Trophoblast cell (in vitro differentiated cells and primary cell): ENCODE measurements around the gene GRAPL.
"Not testable (repeated sequence)": the region's sequence is repeated elsewhere in the genome, so short reads cannot be mapped to it uniquely, and the experiment has no call there.

Experiments
- DNase-seq, 2 donors: peaks; one replicate each; pipeline ENCODE4 v3.0.0-alpha.2; 2016
- H2AFZ ChIP-seq: 2 replicates; pipeline ENCODE4 v1.6.1; 2013; ENCODE audit warnings: low read length, moderate library complexity, mild to moderate bottlenecking; ENCODE audit not compliant: insufficient read depth, poor library complexity
- H2AK5ac ChIP-seq: 2 replicates; pipeline ENCODE4 v1.6.1; 2013; ENCODE audit warnings: mild to moderate bottlenecking, low read length
- H2BK120ac ChIP-seq: 2 replicates; pipeline ENCODE4 v1.6.1; 2013; ENCODE audit warnings: low read length, mild to moderate bottlenecking, moderate library complexity; ENCODE audit not compliant: insufficient read depth, poor library complexity
- H2BK12ac ChIP-seq: 2 replicates; pipeline ENCODE4 v1.6.1; 2013; ENCODE audit warnings: mild to moderate bottlenecking, low read length, moderate library complexity
- H2BK5ac ChIP-seq: 2 replicates; pipeline ENCODE4 v1.6.1; 2013; ENCODE audit warnings: low read length, low read depth, moderate library complexity, mild to moderate bottlenecking; ENCODE audit not compliant: poor library complexity
- H3K14ac ChIP-seq: 2 replicates; pipeline ENCODE4 v1.6.1; 2013; ENCODE audit warnings: mild to moderate bottlenecking, low read length
- H3K18ac ChIP-seq: 2 replicates; pipeline ENCODE4 v1.6.1; 2013; ENCODE audit warnings: mild to moderate bottlenecking, low read length
- H3K23ac ChIP-seq: 2 replicates; pipeline ENCODE4 v1.6.1; 2013; ENCODE audit warnings: low read length
- H3K27ac ChIP-seq: 2 replicates; pipeline ENCODE4 v1.5.1; 2013; ENCODE audit warnings: low read depth, mild to moderate bottlenecking, inconsistent platforms, low read length, moderate library complexity
- H3K27me3 ChIP-seq: 2 replicates; pipeline ENCODE4 v1.6.1; 2013; ENCODE audit warnings: inconsistent platforms, mild to moderate bottlenecking, low read length, moderate library complexity; ENCODE audit not compliant: insufficient read depth
- H3K36me3 ChIP-seq, 2 experiments: 1 replicate in 1 of 2; 2 replicates in 1 of 2; pipeline ENCODE4 v1.6.1; 2013; ENCODE audit warnings: low read length in 2 of 2, mild to moderate bottlenecking in 2 of 2, moderate library complexity in 1 of 2; ENCODE audit not compliant: insufficient read depth in 2 of 2, control insufficient read depth in 1 of 2
- H3K4ac ChIP-seq: 2 replicates; pipeline ENCODE4 v1.6.1; 2013; ENCODE audit warnings: low read depth, mild to moderate bottlenecking, low read length, moderate library complexity
- H3K4me1 ChIP-seq, 2 experiments: 1 replicate in 1 of 2; 2 replicates in 1 of 2; pipeline ENCODE4 v1.6.1; 2013; ENCODE audit warnings: low read length in 2 of 2, mild to moderate bottlenecking in 2 of 2, moderate library complexity in 1 of 2; ENCODE audit not compliant: insufficient read depth in 2 of 2, control insufficient read depth in 1 of 2
- H3K4me2 ChIP-seq: 2 replicates; pipeline ENCODE4 v1.6.1; 2013; ENCODE audit warnings: inconsistent platforms, mild to moderate bottlenecking, low read length, moderate library complexity
- H3K4me3 ChIP-seq: 2 replicates; pipeline ENCODE4 v1.5.1; 2013; ENCODE audit warnings: mild to moderate bottlenecking, low read depth, low read length, inconsistent platforms
- H3K79me1 ChIP-seq: one replicate; pipeline ENCODE4 v1.6.1; 2013; ENCODE audit warnings: low read length
- H3K79me2 ChIP-seq: 2 replicates; pipeline ENCODE4 v1.6.1; 2013; ENCODE audit warnings: low read length, mild to moderate bottlenecking; ENCODE audit not compliant: control insufficient read depth, insufficient read depth, poor library complexity
- H3K9ac ChIP-seq: 2 replicates; pipeline ENCODE4 v1.6.1; 2013; ENCODE audit warnings: mild to moderate bottlenecking, low read length
- H3K9me3 ChIP-seq: 2 replicates; pipeline ENCODE4 v1.6.1; 2013; ENCODE audit warnings: low read depth, mild to moderate bottlenecking, control low read depth, inconsistent platforms, low read length; ENCODE audit not compliant: insufficient read depth
- H4K12ac ChIP-seq: 2 replicates; pipeline ENCODE4 v1.6.1; 2013; ENCODE audit warnings: low read depth, mild to moderate bottlenecking, low read length, moderate library complexity
- H4K8ac ChIP-seq: 2 replicates; pipeline ENCODE4 v1.6.1; 2013; ENCODE audit warnings: low read depth, mild to moderate bottlenecking, low read length, moderate library complexity
- H4K91ac ChIP-seq: one replicate; pipeline ENCODE4 v1.6.1; 2013; ENCODE audit warnings: low read depth, mild to moderate bottlenecking, low read length, moderate library complexity
- WGBS: extraction: QIAGEN DNeasy Blood & Tissue Kit; methylation state at CpG from one replicate; pipeline ENCODE4 v1.1.7; 2013; ENCODE audit warnings: missing lambda C conversion rate; ENCODE audit not compliant: insufficient read length, insufficient coverage; ENCODE audit errors: extremely low coverage; 5-methylcytosine and 5-hydroxymethylcytosine counted together

Gene GRAPL

GRCh38 chr17:19133793-19134192, 6.4 kb downstream of the GRAPL start:
- H3K18ac ChIP-seq, H3K4me1 ChIP-seq, H2BK120ac ChIP-seq, H3K79me2 ChIP-seq, H3K36me3 ChIP-seq, H3K4me2 ChIP-seq, H2AK5ac ChIP-seq, H2BK5ac ChIP-seq, H3K14ac ChIP-seq, H3K27ac ChIP-seq, H3K27me3 ChIP-seq, H3K9me3 ChIP-seq, H2AFZ ChIP-seq, H3K23ac ChIP-seq, H2BK12ac ChIP-seq, H3K4me3 ChIP-seq, H4K8ac ChIP-seq, H3K4ac ChIP-seq, H4K12ac ChIP-seq, H3K9ac ChIP-seq, H4K91ac ChIP-seq, H3K79me1 ChIP-seq, DNase-seq: not testable (repeated sequence)
- no CpG with 5 or more reads among the region's 9 CpGs for WGBS

- H3K4me1 ChIP-seq, H2AFZ ChIP-seq, H3K4me3 ChIP-seq, H2BK5ac ChIP-seq, H3K4ac ChIP-seq, H3K18ac ChIP-seq, H3K27me3 ChIP-seq, H3K9me3 ChIP-seq, H3K4me2 ChIP-seq, H3K79me2 ChIP-seq, H3K23ac ChIP-seq, H3K27ac ChIP-seq, H2BK12ac ChIP-seq, H3K9ac ChIP-seq, H2AK5ac ChIP-seq, H3K79me1 ChIP-seq, H3K14ac ChIP-seq, DNase-seq, H3K36me3 ChIP-seq, H4K8ac ChIP-seq, H4K12ac ChIP-seq, H4K91ac ChIP-seq, H2BK120ac ChIP-seq: not testable (repeated sequence)
- WGBS = no CpG with 5 or more reads among the region's 13 CpGs
Measured at GRCh38 chr17:19135391-19135790, 8.0 kb downstream of the GRAPL start.

GRCh38 chr17:19136138-19136537, 8.7 kb downstream of the GRAPL start:
- not testable (repeated sequence) for H3K79me2 ChIP-seq, H3K9ac ChIP-seq, H3K27me3 ChIP-seq, H3K36me3 ChIP-seq, H2AK5ac ChIP-seq, H2BK5ac ChIP-seq, H3K79me1 ChIP-seq, H3K18ac ChIP-seq, H2BK12ac ChIP-seq, H3K23ac ChIP-seq, H3K4ac ChIP-seq, H4K91ac ChIP-seq, H3K14ac ChIP-seq, DNase-seq, H3K9me3 ChIP-seq, H3K4me3 ChIP-seq, H4K8ac ChIP-seq, H4K12ac ChIP-seq, H2AFZ ChIP-seq, H3K27ac ChIP-seq, H3K4me1 ChIP-seq, H2BK120ac ChIP-seq, H3K4me2 ChIP-seq
- WGBS = no CpG with 5 or more reads among the region's 17 CpGs

- H3K9ac ChIP-seq, H2AK5ac ChIP-seq, H3K4me1 ChIP-seq, H2BK12ac ChIP-seq, H3K18ac ChIP-seq, H3K27ac ChIP-seq, DNase-seq, H3K4ac ChIP-seq, H4K12ac ChIP-seq, H3K23ac ChIP-seq, H3K36me3 ChIP-seq, H3K79me1 ChIP-seq, H2AFZ ChIP-seq, H3K27me3 ChIP-seq, H3K14ac ChIP-seq, H3K79me2 ChIP-seq, H3K4me2 ChIP-seq, H4K8ac ChIP-seq, H3K9me3 ChIP-seq, H2BK5ac ChIP-seq, H4K91ac ChIP-seq, H3K4me3 ChIP-seq, H2BK120ac ChIP-seq: not testable (repeated sequence)
- no CpG with 5 or more reads among the region's 6 CpGs for WGBS
Measured at GRCh38 chr17:19136605-19137004, 9.2 kb downstream of the GRAPL start.
